ENCODE data around the gene ZDHHC3. TPM values are rescaled to one million over a fixed set of nuclear protein-coding genes. Genes with fewer than 3 reads are reported as not detected.

Gene ZDHHC3
- total and polyA plus RNA-seq, 2 experiments from 2014 or later: 60.3 to 62.0 TPM

GRCh38 chr3:44981220-44981619, 5.2 kb upstream of the ZDHHC3 start:
- H3K27ac ChIP-seq: no peak overlapping the region
- no peaks in the 10 kb centered on the region for H3K36me3 ChIP-seq (replicated peaks; ENCODE audit: insufficient read depth, low read depth)
- H2AFZ ChIP-seq: no peak overlapping the region
- TF ChIP-seq EZH2 (IDR thresholded peaks at IDR 0.05; ENCODE audit: borderline replicate concordance) (no peak), EZH2phosphoT487 (IDR thresholded peaks at IDR 0.05; ENCODE audit: low read depth, severe bottlenecking, unreplicated experiment) (no peak), CTCF (IDR thresholded peaks at IDR 0.05; ENCODE audit: poor library complexity) (no peak)
- H3K4me1 ChIP-seq (ENCODE audit: insufficient read depth): peaks cover 9% of the 10 kb centered on the region
- H3K4me2 ChIP-seq: no peak overlapping the region
- H3K27me3 ChIP-seq: no peaks in the 10 kb centered on the region
- no peaks in the 10 kb centered on the region for H3K9me2 ChIP-seq (replicated peaks; ENCODE audit: insufficient read depth)
- peaks cover 12% of the 10 kb centered on the region for H4K20me1 ChIP-seq (ENCODE audit: insufficient read depth, poor library complexity, severe bottlenecking)
- H3K79me2 ChIP-seq: peaks cover 92% of the 10 kb centered on the region
- WGBS (ENCODE audit: low lambda C conversion rate, missing lambda C conversion rate): 94% methylated on average over 1 of the region's 1 CpG
- no peaks in the 10 kb centered on the region for H3K9me3 ChIP-seq (ENCODE audit: low read depth)
- no peak overlapping the region for H3K4me3 ChIP-seq
- no peak for DNase-seq (ENCODE audit: low spot score)

GRCh38 chr3:44974416-44974815, 1.6 kb downstream of the ZDHHC3 start:
- TF ChIP-seq EZH2 (IDR thresholded peaks at IDR 0.05; ENCODE audit: borderline replicate concordance) (no peak), EZH2phosphoT487 (IDR thresholded peaks at IDR 0.05; ENCODE audit: low read depth, severe bottlenecking, unreplicated experiment) (no peak), CTCF (IDR thresholded peaks at IDR 0.05; ENCODE audit: poor library complexity) (no peak)
- H3K9me3 ChIP-seq (ENCODE audit: low read depth): no peaks in the 10 kb centered on the region
- H4K20me1 ChIP-seq (ENCODE audit: insufficient read depth, poor library complexity, severe bottlenecking): no peaks in the 10 kb centered on the region
- H2AFZ ChIP-seq: no peak overlapping the region
- no peaks in the 10 kb centered on the region for H3K36me3 ChIP-seq (replicated peaks; ENCODE audit: insufficient read depth, low read depth)
- 61% methylated on average over 4 of the region's 4 CpGs for WGBS (ENCODE audit: low lambda C conversion rate, missing lambda C conversion rate)
- peaks cover 88% of the 10 kb centered on the region for H3K79me2 ChIP-seq
- no peaks in the 10 kb centered on the region for H3K9me2 ChIP-seq (replicated peaks; ENCODE audit: insufficient read depth)
- H3K27ac ChIP-seq: peak overlapping the region; percentile 100
- peaks cover 9% of the 10 kb centered on the region for H3K4me1 ChIP-seq (ENCODE audit: insufficient read depth)
- peak overlapping the region; percentile 100 for H3K4me3 ChIP-seq
- H3K4me2 ChIP-seq: peak overlapping the region; percentile 87
- DNase-seq (ENCODE audit: low spot score): peak; percentile 36
- H3K27me3 ChIP-seq: no peaks in the 10 kb centered on the region

- Histone ChIP-seq H2AFZ (no peak overlapping the region), H4K20me1 (ENCODE audit: insufficient read depth, poor library complexity, severe bottlenecking) (peaks cover 11% of the 10 kb centered on the region), H3K27ac (peak overlapping the region; percentile 54), H3K9me3 (ENCODE audit: low read depth) (no peaks in the 10 kb centered on the region), H3K4me2 (peak overlapping the region; percentile 13), H3K36me3 (replicated peaks; ENCODE audit: insufficient read depth, low read depth) (no peaks in the 10 kb centered on the region), H3K9me2 (replicated peaks; ENCODE audit: insufficient read depth) (no peaks in the 10 kb centered on the region), H3K79me2 (peaks cover 87% of the 10 kb centered on the region), H3K4me1 (ENCODE audit: insufficient read depth) (peaks cover 5% of the 10 kb centered on the region), H3K4me3 (no peak overlapping the region), H3K27me3 (no peaks in the 10 kb centered on the region)
- TF ChIP-seq EZH2 (IDR thresholded peaks at IDR 0.05; ENCODE audit: borderline replicate concordance) (no peak), CTCF (IDR thresholded peaks at IDR 0.05; ENCODE audit: poor library complexity) (no peak), EZH2phosphoT487 (IDR thresholded peaks at IDR 0.05; ENCODE audit: low read depth, severe bottlenecking, unreplicated experiment) (no peak)
- DNase-seq (ENCODE audit: low spot score): peak; percentile 19
- WGBS (ENCODE audit: low lambda C conversion rate, missing lambda C conversion rate): 74% methylated on average over 3 of the region's 3 CpGs
Observed at GRCh38 chr3:44970926-44971490, 5.0 kb downstream of the ZDHHC3 start.

All from hepatocyte (in vitro differentiated cells).